ENCODE measurements around the gene RPS15. TPM values are rescaled to one million over a fixed set of nuclear protein-coding genes. Genes with fewer than 3 reads are reported as not detected.

RPS15 gene
- total and polyA plus RNA-seq, 9 of the 15 experiments (the other 6 are each of a cell fraction or from before 2014, with no cell fraction given) = 605 to 2,791 (median 957) TPM

GRCh38 chr19:1481893-1482360 lies 43.7 kb downstream of the RPS15 start:
- Histone ChIP-seq H3K9me1 (ENCODE audit: control insufficient read depth, insufficient read depth, low read length) (no peaks in the 10 kb centered on the region), H4K20me1 (replicated peaks; ENCODE audit: control insufficient read depth, insufficient read depth, low read length) (no peaks in the 10 kb centered on the region), H3K4me1 (replicated peaks in 1 of 2; ENCODE audit: control insufficient read depth in 2 of 2, insufficient read depth in 2 of 2, low read length in 2 of 2) (peaks cover 5 to 57% of the 10 kb centered on the region in 2 experiments; a peak in 4 of 5 replicates), H3K27me3 (ENCODE audit: control insufficient read depth in 2 of 2, insufficient read depth in 2 of 2, low read length in 2 of 2) (no peaks in the 10 kb centered on the region), H3K4me2 (ENCODE audit: insufficient read depth, low read length) (no peak overlapping the region), H3K9me3 (replicated peaks; ENCODE audit: control insufficient read depth, insufficient read depth, low read depth, low read length) (no peaks in the 10 kb centered on the region; the same call in 1 of the 2 replicates), H3K4me3 (no peak overlapping the region), H2AFZ (ENCODE audit: low read depth, low read length) (no peak overlapping the region), H3K9ac (ENCODE audit: insufficient read depth in 1 of 2, low read depth in 2 of 2, low read length in 2 of 2) (peak overlapping the region in 1 of 2 experiments; percentile 77; a peak in 1 of 4 replicates), H3K79me2 (ENCODE audit: control insufficient read depth, insufficient read depth, low read length) (peaks cover 21% of the 10 kb centered on the region), H3K36me3 (ENCODE audit: control insufficient read depth, insufficient read depth, low read length) (peaks cover 6% of the 10 kb centered on the region; the same call in 2 of the 3 replicates), H3K27ac (ENCODE audit: extremely low read depth, low read depth, low read length) (no peak overlapping the region)
- in situ Hi-C loops (cut with MboI) (no loop called here), intact Hi-C loops (cut with micrococcal nuclease) (no loop called here)
- ChIA-PET CTCF (ENCODE audit: low intra/inter-chr PET ratio) (no interaction called here), POLR2A (interaction anchor here (1.0 kb wide), 1 partner anchor 9 kb away, joined by 4 read pairs; the partner anchor contains the start of gene REEP6)
- WGBS (ENCODE audit: insufficient coverage, low coverage, missing lambda C conversion rate) = 86% methylated on average over 19 of the region's 36 CpGs
- no peak for DNase-seq (ENCODE audit: extremely low read depth in 1 of 4, low spot score in 3 of 4)
- FAIRE-seq = no peak
- BruUV-seq (replicated peaks) = no TSS peak
- no peak for ATAC-seq
- no peak for TF ChIP-seq FOXA1 (IDR thresholded peaks at IDR 0.05; ENCODE audit: borderline replicate concordance)
- TF ChIP-seq SPI1 (IDR thresholded peaks at IDR 0.05; ENCODE audit: borderline replicate concordance, low read depth, low read length) = no peak
- TF ChIP-seq NONO (IDR thresholded peaks at IDR 0.05; ENCODE audit: low read depth in 2 of 2, low read length in 1 of 2) = no peak
- peak; percentile 67 for TF ChIP-seq PCBP1 (IDR thresholded peaks at IDR 0.05; ENCODE audit: low read depth, low read length, poor library complexity, severe bottlenecking)
- TF ChIP-seq ZKSCAN1 (IDR thresholded peaks at IDR 0.05; ENCODE audit: low read depth, low read length) = no peak
- TF ChIP-seq ELF2 (CRISPR knock-in tag; IDR thresholded peaks at IDR 0.05) = no peak
- no peak for TF ChIP-seq LEF1 (IDR thresholded peaks at IDR 0.05)
- TF ChIP-seq ZNF592 (IDR thresholded peaks at IDR 0.05) = no peak
- no peak for TF ChIP-seq AFF1 (IDR thresholded peaks at IDR 0.05; ENCODE audit: low read depth in 1 of 2, partially characterized antibody in 2 of 2)
- TF ChIP-seq XRCC3 (IDR thresholded peaks at IDR 0.05) = no peak
- no peak for TF ChIP-seq ZNF444 (CRISPR knock-in tag; IDR thresholded peaks at IDR 0.05)
- no peak for TF ChIP-seq CTBP1 (IDR thresholded peaks at IDR 0.05; ENCODE audit: borderline replicate concordance)
- TF ChIP-seq DIDO1 (tag; IDR thresholded peaks at IDR 0.05; ENCODE audit: low read depth) = no peak

All from K562 (cell line).